Measurements from ENCODE around the gene GABPB2.

Gene GABPB2

GRCh38 chr1:151049458-151049857, 21.1 kb upstream of the GABPB2 start:
- Histone ChIP-seq H3K79me2 (ENCODE audit: insufficient read depth, low read length) (no peaks in the 10 kb centered on the region), H3K27ac (ENCODE audit: low read depth, low read length, poor library complexity, severe bottlenecking) (no peak overlapping the region), H2AFZ (ENCODE audit: low read length) (no peak overlapping the region), H3K9me3 (ENCODE audit: low read length) (no peaks in the 10 kb centered on the region), H3K4me3 (ENCODE audit: low read depth, low read length, poor library complexity, severe bottlenecking) (no peak overlapping the region), H3K4me2 (ENCODE audit: low read length) (no peak overlapping the region), H3K27me3 (ENCODE audit: insufficient read depth, low read length) (no peaks in the 10 kb centered on the region), H4K20me1 (ENCODE audit: insufficient read depth, low read length) (no peaks in the 10 kb centered on the region), H3F3A (ENCODE audit: insufficient read depth, low read length) (peaks cover 13% of the 10 kb centered on the region; the same call in 1 of the 2 replicates), H3K4me1 (ENCODE audit: insufficient read depth, low read length, severe bottlenecking) (peaks cover 17% of the 10 kb centered on the region), H3K9me2 (ENCODE audit: low read depth, low read length) (no peaks in the 10 kb centered on the region), H3K9ac (ENCODE audit: low read length) (no peak overlapping the region), H3K36me3 (ENCODE audit: insufficient read depth, low read length) (peaks cover 47% of the 10 kb centered on the region)
- TF ChIP-seq CTCF (IDR thresholded peaks at IDR 0.05; ENCODE audit: low read length) (no peak), EZH2 (IDR thresholded peaks at IDR 0.05; ENCODE audit: borderline replicate concordance, low read length) (no peak)

GRCh38 chr1:151050051-151050688, 20.4 kb upstream of the GABPB2 start:
- H3K4me1 ChIP-seq (ENCODE audit: insufficient read depth, low read length, severe bottlenecking), result peaks cover 17% of the 10 kb centered on the region
- TF ChIP-seq CTCF (IDR thresholded peaks at IDR 0.05; ENCODE audit: low read length) (no peak), EZH2 (IDR thresholded peaks at IDR 0.05; ENCODE audit: borderline replicate concordance, low read length) (no peak)
- H3K9me3 ChIP-seq (ENCODE audit: low read length), result no peaks in the 10 kb centered on the region
- H3K27ac ChIP-seq (ENCODE audit: low read depth, low read length, poor library complexity, severe bottlenecking), result no peak overlapping the region
- no peaks in the 10 kb centered on the region for H3K27me3 ChIP-seq (ENCODE audit: insufficient read depth, low read length)
- no peaks in the 10 kb centered on the region for H4K20me1 ChIP-seq (ENCODE audit: insufficient read depth, low read length)
- peaks cover 13% of the 10 kb centered on the region; the same call in 1 of the 2 replicates for H3F3A ChIP-seq (ENCODE audit: insufficient read depth, low read length)
- H3K36me3 ChIP-seq (ENCODE audit: insufficient read depth, low read length), result peaks cover 54% of the 10 kb centered on the region
- no peak overlapping the region for H2AFZ ChIP-seq (ENCODE audit: low read length)
- H3K9me2 ChIP-seq (ENCODE audit: low read depth, low read length), result no peaks in the 10 kb centered on the region
- H3K4me2 ChIP-seq (ENCODE audit: low read length), result no peak overlapping the region
- no peak overlapping the region for H3K9ac ChIP-seq (ENCODE audit: low read length)
- no peak overlapping the region for H3K4me3 ChIP-seq (ENCODE audit: low read depth, low read length, poor library complexity, severe bottlenecking)
- H3K79me2 ChIP-seq (ENCODE audit: insufficient read depth, low read length), result no peaks in the 10 kb centered on the region

GRCh38 chr1:151051356-151052009, 19.1 kb upstream of the GABPB2 start:
- peaks cover 66% of the 10 kb centered on the region for H3K36me3 ChIP-seq (ENCODE audit: insufficient read depth, low read length)
- H3K4me1 ChIP-seq (ENCODE audit: insufficient read depth, low read length, severe bottlenecking), result peaks cover 15% of the 10 kb centered on the region
- H3K4me3 ChIP-seq (ENCODE audit: low read depth, low read length, poor library complexity, severe bottlenecking), result no peak overlapping the region

More at GRCh38 chr1:151051356-151052009, 19.1 kb upstream of the GABPB2 start:
- Histone ChIP-seq H3K27ac (ENCODE audit: low read depth, low read length, poor library complexity, severe bottlenecking) (no peak overlapping the region), H3K9me3 (ENCODE audit: low read length) (no peaks in the 10 kb centered on the region), H3K27me3 (ENCODE audit: insufficient read depth, low read length) (no peaks in the 10 kb centered on the region), H3K9ac (ENCODE audit: low read length) (no peak overlapping the region), H3K79me2 (ENCODE audit: insufficient read depth, low read length) (no peaks in the 10 kb centered on the region), H3K9me2 (ENCODE audit: low read depth, low read length) (no peaks in the 10 kb centered on the region), H3F3A (ENCODE audit: insufficient read depth, low read length) (peaks cover 13% of the 10 kb centered on the region; the same call in 1 of the 2 replicates), H2AFZ (ENCODE audit: low read length) (no peak overlapping the region), H3K4me2 (ENCODE audit: low read length) (no peak overlapping the region), H4K20me1 (ENCODE audit: insufficient read depth, low read length) (no peaks in the 10 kb centered on the region)
- TF ChIP-seq CTCF (IDR thresholded peaks at IDR 0.05; ENCODE audit: low read length) (no peak), EZH2 (IDR thresholded peaks at IDR 0.05; ENCODE audit: borderline replicate concordance, low read length) (no peak)
